ENCODE measurements around the gene ASAP2.
"Not testable (repeated sequence)": the region's sequence is repeated elsewhere in the genome, so short reads cannot be mapped to it uniquely, and the experiment has no call there.

The ASAP2 gene

DNA sequence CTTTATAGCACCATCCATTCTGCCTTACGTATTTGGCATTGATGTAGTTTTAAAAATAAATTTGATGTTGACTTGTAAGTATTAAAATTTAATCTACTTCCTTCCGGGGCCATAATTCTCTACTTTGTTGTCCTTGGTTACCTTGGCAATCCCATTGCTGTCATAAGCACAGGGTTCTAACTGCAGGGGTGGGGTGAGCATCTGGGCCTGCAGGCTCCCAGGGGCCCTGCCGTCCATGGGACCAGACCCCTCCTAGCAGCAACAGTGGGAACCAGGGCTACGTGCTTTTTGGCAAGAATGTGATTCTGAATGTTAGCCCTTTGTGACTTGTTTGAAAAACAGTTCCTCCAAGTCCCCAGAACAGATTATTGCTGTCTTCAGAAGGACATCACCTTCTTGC lies 4.9 kb downstream of the ASAP2 start:
- no peak for DNase-seq (ENCODE audit: low read depth, low spot score)

GRCh38 chr2:9212010-9212635 lies 5.5 kb downstream of the ASAP2 start:
- DNase-seq (ENCODE audit: low read depth, low spot score) = no peak

DNA sequence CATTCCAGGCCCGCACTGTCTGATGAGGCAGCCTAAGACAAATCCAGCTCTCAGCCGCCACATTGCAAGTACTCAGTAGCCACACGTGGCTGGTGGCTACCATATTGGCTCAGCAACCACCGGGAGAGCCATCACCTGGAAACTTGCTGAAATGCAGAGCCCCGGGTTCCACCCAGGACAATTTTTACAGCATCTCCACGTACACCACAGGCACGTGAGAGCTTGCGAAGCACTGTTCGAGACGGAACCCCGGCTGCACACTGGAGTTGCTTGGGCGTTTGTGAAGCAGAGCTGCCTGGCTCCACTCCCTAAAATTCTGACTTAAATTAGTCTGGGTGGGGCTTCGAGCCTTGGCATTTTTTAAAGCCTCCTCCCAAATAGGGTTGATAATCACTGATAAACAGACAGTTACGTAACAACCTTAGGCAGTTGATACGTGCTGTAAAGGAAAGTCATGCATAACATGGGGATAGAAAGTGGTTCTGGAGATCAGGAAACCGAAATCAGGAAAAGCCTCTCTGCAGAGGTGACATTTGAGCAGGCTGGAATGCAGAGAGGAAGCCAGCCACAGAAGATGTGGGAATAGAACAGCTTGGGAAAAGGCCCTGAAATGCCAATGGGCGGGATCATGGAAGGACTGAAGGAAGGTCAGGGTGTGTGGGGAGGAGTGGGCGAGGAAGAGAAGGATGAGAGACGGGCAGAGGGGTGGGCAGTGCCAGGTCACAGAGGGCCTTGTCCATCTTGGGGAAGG lies 6.2 kb downstream of the ASAP2 start:
- DNase-seq (ENCODE audit: low read depth, low spot score) = no peak

DNA sequence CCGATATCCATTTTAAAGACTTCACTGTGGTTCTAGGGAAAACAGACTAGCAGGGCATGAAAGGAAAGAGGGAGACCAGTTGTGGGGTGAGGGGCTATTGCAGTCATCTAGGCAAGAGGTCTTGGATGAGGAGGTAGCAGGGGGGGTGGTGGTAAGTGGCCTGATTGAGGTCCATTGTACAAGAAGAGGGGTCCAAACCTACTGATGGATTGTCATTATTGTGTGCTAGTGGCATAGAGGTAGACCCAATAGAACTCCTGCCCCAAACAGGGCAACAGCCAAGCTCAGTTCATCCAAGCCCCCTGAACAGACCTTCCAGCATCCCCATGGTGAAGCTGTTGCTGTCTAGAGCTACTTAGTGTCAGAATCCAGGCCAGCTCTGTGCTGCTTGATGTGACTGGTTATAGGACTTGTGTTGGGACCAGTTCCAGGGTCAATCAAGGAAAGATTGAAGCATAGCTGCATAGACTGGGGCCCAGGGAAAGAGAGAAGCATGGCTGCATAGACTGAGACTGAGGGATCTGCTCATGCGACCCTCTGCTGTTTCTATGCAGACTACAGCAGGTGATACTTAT lies 7.0 kb downstream of the ASAP2 start:
- DNase-seq (ENCODE audit: low read depth, low spot score) = no peak

DNA sequence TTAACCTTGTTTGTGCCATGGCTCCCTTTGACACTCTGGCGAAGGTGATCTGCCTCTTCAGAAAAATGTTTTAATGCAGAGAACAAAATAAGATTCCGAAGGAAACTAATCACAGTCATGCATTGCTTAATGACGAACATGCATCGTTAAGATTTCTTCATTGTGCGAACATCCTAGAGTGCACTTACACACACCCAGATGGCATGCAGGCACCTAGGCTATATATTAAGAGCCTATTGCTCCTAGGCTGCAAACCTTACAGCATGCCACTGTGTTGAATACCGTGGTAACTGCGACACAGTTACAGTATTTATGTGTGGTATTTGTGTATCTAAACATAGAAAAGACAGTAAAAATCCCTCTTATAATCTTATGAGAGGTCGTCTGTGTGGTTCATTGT lies 8.3 kb downstream of the ASAP2 start:
- no peak for DNase-seq (ENCODE audit: low read depth, low spot score)

DNA sequence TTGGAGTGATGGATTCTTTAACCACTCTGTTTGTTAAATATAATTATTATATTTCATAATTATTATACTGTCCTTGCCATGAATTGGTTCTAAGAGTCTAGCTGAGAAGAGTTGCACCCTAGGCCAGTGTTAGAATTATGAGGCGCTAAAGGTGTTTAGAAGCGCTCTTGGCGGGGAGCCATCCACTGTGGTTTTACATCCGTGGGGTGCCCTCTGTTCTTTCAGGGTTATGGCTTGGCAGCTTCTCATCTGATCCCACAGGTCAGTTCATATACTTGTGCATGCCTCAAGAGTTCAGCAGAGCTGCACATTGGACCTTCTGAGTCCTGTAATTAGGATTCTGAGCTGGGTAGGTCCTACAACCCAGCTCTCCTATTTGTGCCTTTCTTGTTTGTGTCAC lies 9.1 kb downstream of the ASAP2 start:
- no peak for DNase-seq (ENCODE audit: low read depth, low spot score)

GRCh38 chr2:9216143-9216542 lies 9.5 kb downstream of the ASAP2 start:
- DNase-seq (ENCODE audit: low read depth, low spot score) = not testable (repeated sequence)

DNA sequence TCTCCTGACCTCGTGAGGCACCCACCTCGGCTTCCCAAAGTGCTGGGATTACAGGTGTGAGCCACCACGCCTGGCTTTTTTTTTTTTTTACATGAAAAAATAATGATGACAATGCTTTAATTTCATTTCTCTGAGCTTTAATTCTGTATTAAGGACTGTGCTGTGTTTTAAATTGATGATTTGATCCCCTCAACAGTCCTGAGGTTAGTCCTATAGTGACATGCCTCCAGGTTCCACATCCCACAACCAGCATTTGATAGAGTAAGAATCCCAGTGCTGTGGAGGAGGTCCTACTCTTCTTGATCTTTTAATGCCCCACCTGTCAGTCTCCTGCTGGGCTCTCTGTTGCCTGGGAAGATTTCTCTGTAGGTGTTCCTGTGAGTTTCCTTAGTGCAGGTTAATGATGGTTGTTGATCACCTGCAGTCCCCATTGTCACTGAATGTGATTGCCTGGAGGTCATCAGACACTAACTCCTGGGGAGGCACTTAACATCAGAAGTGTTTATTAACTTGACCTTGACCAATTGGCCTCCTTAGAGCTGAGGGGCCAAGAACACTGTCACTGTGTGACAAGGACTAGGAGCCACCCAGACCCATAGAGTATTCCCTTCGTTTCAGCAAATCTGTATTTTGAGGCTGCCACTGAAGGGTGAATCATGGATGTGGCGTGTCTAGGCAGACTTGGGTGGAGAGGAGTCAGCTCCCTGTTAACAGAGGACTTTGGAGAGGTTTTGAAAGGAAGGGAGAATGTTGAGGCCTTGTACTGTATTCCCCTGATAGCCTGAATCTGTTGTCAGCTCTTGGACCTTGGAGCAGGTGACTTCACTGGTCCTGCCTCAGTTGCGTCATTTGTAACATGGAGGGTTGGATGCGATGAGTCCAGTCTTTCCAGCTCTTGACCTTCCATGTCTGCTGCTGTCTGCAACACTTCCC lies 11.5 kb downstream of the ASAP2 start:
- no peak for DNase-seq (ENCODE audit: low read depth, low spot score)

DNA sequence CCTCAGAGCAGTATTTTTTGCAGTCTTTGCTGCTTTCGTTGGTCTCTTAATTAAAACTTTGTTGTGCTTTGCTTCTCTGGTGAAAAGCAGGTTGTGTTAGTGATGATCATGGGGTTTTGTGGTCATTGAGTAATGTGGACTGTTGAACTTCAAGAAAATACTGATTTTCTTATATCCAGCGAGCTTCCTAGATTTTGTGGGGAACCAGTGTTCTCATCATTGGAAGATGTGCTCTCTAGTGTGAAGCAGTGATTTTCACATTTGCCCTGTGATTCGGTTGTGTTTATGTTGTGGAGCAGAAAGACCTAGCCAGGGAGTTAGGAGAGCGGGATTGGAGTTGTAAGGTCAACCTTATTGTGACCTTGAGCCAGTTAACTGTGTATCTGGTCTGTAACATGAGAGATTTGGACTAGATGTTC lies 12.4 kb downstream of the ASAP2 start:
- DNase-seq (ENCODE audit: low read depth, low spot score) = no peak

- no peak for DNase-seq (ENCODE audit: low read depth, low spot score)
Observed at GRCh38 chr2:9220201-9220600, 13.6 kb downstream of the ASAP2 start.

GRCh38 chr2:9221223-9221622 lies 14.6 kb downstream of the ASAP2 start:
- no peak for DNase-seq (ENCODE audit: low read depth, low spot score)

- DNase-seq (ENCODE audit: low read depth, low spot score) = no peak
Observed at GRCh38 chr2:9222239-9222892, 15.8 kb downstream of the ASAP2 start.

- DNase-seq (ENCODE audit: low read depth, low spot score) = no peak
Observed at GRCh38 chr2:9222893-9223287, 16.3 kb downstream of the ASAP2 start.

- no peak for DNase-seq (ENCODE audit: low read depth, low spot score)
Observed at GRCh38 chr2:9225806-9226205, 19.2 kb downstream of the ASAP2 start.

DNA sequence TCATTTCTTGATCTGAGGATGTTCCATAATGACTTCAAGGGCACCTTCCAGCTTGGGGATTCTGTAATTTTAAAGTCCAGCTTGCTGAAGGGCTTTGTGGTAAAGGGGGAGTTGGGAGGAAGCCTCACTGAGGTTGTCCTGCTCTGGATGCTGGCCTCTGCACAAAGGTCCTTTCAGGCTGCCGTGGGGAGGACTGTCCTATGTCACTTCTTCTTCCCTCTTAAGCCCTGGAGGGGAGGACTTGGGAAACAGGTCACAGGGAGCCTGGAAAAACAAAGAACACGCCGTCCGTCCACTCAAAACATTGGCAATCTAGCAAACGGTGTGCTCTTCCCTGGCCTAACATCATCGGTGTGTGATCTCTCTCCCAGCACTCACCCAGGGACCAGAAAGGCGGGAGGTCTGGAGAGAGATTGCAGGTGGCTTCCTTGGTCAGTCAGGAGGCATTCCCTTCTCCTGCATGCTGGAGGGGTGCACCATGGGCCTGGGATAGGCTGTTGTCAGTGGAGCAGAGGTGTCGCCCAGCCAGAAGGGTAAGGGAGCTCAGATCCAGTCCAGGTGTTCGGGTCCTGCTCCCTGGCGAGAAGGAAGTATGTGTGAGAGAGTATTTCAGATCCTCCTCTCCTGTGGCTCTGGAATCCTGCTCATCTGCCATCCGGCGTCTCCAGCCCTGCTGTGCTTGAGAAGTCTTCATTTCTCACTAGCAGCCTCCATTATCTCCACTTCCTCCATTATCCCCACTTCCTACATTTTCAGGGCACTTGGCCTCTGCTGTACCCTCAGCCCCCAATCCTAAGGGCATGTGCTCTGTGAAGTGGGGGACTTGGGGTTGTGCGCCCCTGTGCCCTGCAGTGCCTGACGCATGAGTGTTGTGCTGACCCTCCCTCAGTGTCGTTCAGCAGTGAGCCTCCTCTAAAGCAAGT lies 20.1 kb downstream of the ASAP2 start:
- DNase-seq (ENCODE audit: low read depth, low spot score) = no peak

DNA sequence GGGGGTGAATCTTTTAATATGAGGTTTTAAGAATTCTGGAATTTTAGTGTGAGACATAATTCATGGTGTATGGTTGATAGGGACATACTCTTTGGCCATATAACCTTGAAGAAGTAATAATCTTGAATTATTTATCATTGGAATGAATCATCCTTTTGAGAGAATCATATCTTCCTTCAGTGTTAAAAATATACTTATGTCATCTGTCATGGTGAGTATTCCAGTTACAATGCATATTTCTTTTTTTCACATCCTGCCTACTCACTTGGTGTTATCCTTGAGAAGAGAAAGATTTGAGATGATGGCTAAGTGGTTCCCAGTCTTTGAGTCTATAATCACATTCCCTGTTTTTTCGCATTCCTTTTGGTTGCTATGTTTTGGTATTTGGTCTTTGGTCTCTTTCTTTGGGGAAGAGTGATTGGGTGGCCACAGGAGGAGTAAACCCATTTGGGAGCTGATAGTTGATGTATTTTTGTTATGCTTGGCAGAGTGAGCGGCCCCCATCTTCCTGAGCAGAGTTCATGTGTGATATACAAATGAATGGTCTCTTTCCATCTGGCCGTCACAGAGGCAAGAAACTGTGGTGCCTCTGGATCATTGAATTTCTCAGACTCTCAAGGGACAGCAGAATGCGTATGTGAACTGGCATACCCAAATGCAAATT lies 21.6 kb downstream of the ASAP2 start:
- no peak for DNase-seq (ENCODE audit: low read depth, low spot score)

DNA sequence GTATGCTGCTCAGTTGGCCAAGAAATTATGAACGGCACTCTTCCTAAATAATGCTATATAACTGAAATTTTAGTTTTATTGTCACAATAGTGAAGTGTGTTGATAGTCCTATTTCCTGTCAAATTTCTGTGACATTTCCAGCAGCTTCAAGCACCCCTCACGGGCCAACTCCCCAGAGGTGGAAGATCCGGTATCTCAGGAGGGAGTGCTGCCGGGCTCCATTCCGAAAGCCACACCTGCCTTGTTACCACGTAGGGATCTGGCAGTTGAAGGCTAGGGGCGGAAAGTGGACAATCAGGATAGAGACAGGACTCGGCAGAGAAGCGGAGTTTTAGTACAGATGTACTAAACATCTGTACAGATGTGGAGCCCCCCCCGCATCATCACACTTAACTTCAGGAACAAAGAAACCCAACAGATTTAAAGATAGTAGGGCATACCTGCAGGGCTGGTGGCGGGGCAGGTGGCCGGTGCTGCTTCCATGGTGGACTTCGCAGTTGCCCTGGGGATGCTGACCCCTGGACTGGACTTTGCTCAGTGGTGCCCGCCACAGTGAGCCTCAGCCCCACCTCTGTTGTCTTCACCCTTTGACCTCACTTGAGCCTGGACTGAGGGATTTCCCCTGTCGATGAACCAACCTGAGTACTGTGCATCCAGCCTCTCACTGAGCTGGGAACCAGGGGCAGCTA lies 22.3 kb downstream of the ASAP2 start:
- no peak for DNase-seq (ENCODE audit: low read depth, low spot score)

DNA sequence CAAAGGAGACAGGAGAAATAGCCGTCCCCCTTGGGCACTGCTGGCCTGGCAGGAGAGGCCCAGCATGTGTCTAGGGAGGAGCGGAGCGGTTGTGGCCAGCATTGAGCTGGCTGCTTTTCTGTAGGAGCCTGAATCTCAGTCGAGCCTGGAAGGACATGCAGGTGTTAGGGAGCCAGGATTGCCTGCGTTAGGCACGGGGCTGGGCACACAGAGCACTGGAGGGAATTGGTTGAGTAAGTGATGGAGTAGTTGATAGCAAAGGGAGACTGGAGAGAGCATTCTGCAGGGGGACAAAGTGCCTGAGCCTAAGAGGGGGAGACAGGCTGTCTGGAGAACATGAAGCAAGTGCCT lies 22.8 kb downstream of the ASAP2 start:
- DNase-seq (ENCODE audit: low read depth, low spot score) = no peak

- DNase-seq (ENCODE audit: low read depth, low spot score) = no peak
Observed at GRCh38 chr2:9230051-9230802, 23.6 kb downstream of the ASAP2 start.
